HG03103 (cell line): ENCODE measurements around the gene MCAM.

Source experiments
- ATAC-seq: cut with Tn5 transposase; IDR thresholded peaks from one replicate; pipeline ENCODE4 v1.9.1; 2021; ENCODE audit warnings: low read depth; ENCODE audit not compliant: unreplicated experiment

Gene MCAM

GRCh38 chr11:119309953-119310681 lies 6.8 kb downstream of the MCAM start:
- no peak for ATAC-seq

DNA sequence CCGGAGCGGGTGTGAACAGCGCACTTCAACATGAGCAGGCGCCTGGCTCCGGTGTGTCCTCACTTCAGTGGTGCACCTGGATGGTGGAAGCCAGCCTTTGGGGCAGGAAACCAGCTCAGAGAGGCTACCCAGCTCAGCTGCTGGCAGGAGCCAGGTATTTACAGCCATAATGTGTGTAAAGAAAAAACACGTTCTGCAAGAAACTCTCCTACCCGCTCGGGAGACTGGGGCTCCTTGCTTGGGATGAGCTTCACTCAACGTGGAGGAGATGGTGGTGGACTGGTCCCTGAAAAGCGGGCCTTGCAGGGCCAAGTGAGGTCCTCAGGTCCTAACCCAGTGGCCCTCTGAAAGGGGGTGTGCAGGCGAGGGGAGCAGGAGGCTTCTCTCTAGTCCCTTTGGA lies 7.5 kb downstream of the MCAM start:
- no peak for ATAC-seq

- no peak for ATAC-seq
Observed at GRCh38 chr11:119307974-119308373, 9.0 kb downstream of the MCAM start.

GRCh38 chr11:119307219-119307618 lies 9.7 kb downstream of the MCAM start:
- ATAC-seq: no peak

- ATAC-seq: no peak
Observed at GRCh38 chr11:119306373-119306890, 10.5 kb downstream of the MCAM start.

DNA sequence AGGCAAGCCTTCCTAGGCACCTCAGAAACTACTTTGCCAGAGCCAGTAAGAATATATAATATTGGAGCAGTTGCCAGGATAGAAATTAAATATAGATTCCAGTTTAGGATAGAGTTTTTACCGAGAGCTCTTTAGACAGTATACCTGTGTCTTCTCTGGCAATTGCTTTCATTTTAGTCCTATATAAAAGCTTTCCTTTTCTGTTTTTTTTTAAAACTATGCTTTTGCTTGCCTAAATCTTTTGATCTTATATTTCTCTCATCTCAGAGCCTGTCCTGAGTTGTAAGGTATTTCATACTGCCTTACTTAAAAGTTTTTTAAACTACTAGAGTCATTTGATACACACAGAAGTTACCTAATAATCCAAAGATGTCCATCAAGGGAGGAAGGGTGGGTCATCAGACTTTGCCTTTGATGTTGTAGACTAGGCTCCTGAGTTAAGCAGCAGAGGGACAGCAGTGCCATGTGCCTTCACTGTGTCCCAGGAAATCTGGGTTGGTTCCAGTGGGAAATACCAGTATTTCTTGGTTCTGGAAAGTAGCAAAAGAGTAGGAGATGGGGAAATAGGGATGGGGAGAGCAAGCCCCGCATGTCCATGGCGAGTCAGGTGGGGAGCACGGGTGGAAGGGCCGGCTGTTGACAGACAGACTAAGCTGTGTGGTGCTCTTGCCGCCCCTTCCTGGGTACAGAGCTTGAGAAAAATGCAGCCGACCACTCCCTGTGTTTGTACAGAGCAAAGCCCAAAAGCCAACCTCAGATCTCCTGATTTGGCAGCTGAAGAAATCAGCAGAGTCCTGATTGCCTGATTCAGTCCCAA lies 11.2 kb downstream of the MCAM start:
- no peak for ATAC-seq

- ATAC-seq: no peak
Observed at GRCh38 chr11:119303227-119303718, 13.7 kb downstream of the MCAM start.

DNA sequence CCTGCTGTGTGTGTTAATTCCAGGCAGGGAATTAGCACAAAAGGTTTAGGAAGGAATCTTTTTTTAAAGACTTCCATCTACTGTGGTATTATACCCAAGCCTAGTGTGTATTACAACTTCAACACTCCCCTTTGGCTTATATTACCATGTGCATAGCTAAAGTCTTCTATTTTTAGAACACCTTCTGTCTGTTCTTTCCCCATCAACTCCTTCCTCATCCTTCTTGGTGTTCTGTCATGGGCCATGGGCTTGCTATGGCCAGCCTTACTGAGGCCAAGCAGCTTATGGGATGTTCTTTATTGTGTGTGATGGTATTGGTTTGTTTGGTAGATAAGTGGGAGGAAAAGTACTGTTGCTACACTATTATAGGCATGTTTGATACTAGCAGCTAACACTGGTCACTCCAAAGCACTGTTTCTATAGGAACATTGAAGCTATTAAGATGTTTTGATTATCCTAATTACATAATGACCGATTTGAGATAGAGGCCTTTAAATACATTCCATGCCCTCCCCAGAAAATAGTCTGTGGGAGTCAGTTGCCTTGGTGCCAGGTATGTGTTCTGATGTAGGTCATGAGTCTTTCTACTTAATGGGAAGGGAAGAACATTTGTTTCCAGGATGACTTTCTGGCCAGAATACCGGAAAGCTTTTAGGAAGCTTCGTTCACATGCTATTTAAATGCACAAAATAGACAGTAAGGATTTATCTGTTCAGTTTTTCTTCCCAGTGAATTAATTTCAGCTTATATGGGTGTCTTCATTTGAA lies 16.5 kb downstream of the MCAM start:
- ATAC-seq: no peak

- no peak for ATAC-seq
Observed at GRCh38 chr11:119299416-119299815, 17.5 kb downstream of the MCAM start.

- no peak for ATAC-seq
Observed at GRCh38 chr11:119298726-119299125, 18.2 kb downstream of the MCAM start.

DNA sequence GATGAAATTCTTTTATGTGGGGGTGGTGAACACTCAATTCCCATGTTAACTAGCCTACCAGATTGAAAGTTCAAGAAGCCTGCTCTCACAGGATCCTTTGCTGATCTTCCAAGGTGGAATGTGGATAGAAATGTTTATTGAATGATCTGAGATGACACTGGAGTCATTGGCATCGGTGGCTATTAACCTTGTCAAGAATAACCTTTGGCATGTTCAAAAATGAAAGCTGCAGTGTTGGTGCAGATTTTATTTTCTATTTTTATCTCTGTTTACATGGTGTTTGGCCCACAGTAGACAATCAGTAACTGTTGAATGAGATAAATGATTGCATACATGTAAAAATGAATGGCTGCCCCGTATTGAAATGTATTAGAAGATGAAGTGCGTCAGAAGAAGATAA lies 19.0 kb downstream of the MCAM start:
- ATAC-seq: no peak

DNA sequence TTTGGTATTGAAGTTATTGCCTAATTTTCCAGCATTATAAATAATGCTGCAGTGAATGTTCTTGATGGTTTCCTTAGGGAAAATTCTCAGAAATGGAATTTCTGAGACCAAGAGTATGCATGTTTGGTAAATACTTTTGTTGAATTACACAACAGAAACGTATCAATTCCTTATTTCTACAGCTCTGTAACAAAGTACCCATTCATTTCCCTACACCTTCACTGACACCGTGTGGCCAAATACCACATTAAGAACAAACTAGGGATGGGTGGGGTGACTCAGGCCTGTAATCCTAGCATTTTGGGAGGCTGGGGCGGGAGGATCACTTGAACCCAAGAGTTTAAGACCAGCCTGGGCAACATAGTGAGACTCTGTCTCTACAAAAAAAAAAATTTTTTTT lies 21.8 kb downstream of the MCAM start:
- no peak for ATAC-seq

DNA sequence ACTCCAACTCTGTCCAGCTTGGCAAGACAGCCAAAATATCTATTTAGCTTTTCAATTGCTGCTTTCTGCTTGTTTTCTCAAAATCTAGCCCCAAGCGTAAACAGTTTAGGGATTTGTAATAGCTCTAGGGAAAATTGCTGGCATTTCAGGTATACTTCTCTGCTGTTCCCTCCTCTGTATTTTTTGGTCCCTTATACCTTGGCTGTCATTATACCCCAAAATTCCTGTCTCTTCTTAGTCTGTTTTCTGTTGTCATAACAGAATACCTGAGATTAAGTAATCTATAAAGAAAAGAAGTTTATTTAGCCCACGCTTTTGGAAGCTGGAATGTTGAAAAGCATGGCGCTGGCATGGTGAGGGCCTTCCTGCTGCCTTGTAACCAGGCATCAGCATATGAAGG lies 23.5 kb downstream of the MCAM start:
- ATAC-seq: no peak

DNA sequence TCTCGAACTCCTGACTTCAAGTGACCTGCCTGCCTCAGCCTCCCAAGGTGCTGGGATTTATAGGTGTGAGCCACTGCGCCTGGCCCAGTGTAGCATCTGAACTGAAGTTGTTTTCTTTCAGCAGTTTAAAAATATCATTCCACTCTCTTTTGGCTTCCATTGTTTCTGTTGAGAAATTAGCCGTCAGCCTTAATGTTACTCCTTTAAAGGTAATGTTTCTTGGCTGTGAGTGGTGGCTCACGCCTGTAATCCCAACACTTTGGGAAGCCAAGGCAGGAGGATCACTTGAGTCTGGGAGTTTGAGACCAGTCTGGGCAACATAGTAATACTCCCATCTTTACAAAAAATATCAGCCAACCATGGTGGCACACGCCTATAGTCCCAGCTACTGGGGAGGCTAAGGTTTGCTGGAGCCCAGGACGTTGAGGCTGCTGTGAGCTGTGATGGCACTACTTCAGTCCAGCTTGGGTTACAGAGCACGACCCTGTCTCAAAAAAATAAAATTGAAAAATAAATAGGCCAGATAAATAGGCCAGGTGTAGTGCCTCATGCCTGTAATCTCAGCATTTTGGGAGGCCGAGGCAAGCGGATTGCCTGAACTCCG lies 25.9 kb downstream of the MCAM start:
- no peak for ATAC-seq

- no peak for ATAC-seq
Observed at GRCh38 chr11:119288219-119288618, 28.7 kb downstream of the MCAM start.

- no peak for ATAC-seq
Observed at GRCh38 chr11:119285431-119285830, 31.5 kb downstream of the MCAM start.

DNA sequence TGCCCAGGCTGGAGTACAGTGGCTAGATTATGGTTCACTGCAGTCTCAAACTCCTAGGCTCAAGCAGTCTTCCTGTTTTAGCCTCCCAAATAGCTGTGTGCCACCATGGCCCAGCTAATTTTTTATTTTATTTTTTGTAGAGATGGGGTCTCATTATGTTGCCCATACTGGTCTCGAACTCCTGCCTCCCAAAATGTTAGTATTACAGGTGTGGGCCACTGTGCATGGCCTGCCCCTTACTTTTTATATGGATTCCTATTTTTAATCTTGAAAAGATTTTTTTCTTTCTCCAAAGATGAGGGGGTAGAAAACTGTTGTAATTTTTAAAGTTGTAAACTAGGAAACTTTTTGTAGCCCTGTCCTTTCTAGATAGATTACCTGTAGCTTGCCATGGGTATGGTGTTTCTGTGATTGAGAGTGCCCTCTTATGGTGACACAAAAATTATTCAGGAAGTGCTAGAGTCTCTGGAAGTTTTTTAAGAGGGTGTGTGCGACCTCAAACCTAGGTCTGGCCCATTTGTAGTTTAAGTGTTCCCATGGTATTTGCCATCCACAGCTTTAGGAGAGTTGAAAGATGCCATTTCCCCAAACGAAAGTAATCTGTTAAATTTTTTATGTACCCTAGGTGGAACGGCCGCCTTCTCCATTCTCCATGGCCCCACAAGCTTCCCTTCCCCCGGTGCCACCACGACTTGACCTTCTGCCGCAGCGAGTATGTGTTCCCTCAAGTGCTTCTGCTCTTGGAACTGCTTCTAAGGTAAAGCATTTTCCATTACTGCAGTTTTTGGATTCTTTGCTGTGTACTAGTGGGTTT lies 32.4 kb downstream of the MCAM start:
- ATAC-seq: no peak

DNA sequence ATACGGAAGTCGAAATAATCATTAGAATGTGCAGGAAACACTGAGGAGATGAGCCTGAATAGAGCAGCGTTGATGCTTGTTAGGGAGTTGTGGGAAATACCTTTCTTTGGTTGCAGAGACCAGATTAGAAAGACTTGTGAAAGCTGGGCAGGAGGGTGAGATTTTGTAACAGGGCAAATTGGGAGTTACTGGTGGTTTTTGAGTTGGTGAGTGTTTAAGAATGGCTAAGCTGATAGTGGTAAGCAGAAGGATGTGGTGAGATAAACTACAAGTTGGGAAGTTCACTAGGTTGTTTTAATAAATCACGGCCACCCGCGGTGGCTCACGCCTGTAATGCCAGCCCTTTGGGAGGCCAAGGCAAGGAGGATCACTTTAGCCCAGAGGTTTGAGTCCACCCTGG lies 34.4 kb downstream of the MCAM start:
- ATAC-seq: no peak

GRCh38 chr11:119277660-119278059 lies 39.3 kb downstream of the MCAM start:
- no peak for ATAC-seq

- ATAC-seq: no peak
Observed at GRCh38 chr11:119273721-119274120, 43.2 kb downstream of the MCAM start.
